IMR-90 (cell line): ENCODE data around the gene TMEM269. TPM values are rescaled to one million over a fixed set of nuclear protein-coding genes. Genes with fewer than 3 reads are reported as not detected.

Source experiments
- ATAC-seq: fragments of 200-7000 bp; cut with Tn5 transposase; 2 replicates; pipeline ENCODE4 v1.9.1; 2020; ENCODE audit warnings: low read depth, mild to moderate bottlenecking, moderate library complexity
- BruUV-seq: library from RNA; stranded (reverse); fragments of 400-500 nt; replicated peaks from 2 replicates; lab custom pipeline; 2021; lab: Mats Ljungman, UMichigan
- CTCF ChIA-PET: fragments of 300-600 bp; formaldehyde crosslinking; extraction: SDS; loops from one replicate; lab custom pipeline; 2021; ENCODE audit warnings: antibody characterized with exemption; lab: Yijun Ruan, JAX
- POLR2A ChIA-PET: fragments of 300-600 bp; sonication (Branson Sonifier 250); formaldehyde crosslinking; loops from one replicate; lab custom pipeline; 2022; ENCODE audit warnings: antibody characterized with exemption; ENCODE audit not compliant: unreplicated experiment; lab: Charles Lee
- DNase-seq: peaks from one replicate; pipeline ENCODE4 v3.0.0; 2013
- H2AFZ ChIP-seq: replicated peaks from 2 replicates; pipeline ENCODE3; 2013; ENCODE audit warnings: low read length, mild to moderate bottlenecking; ENCODE audit not compliant: poor library complexity
- H2AK5ac ChIP-seq: 2 replicates; pipeline ENCODE4 v1.6.1; 2013; ENCODE audit warnings: low read depth, low read length, inconsistent platforms
- H2AK9ac ChIP-seq: replicated peaks from 2 replicates; pipeline ENCODE3; 2013; ENCODE audit warnings: mild to moderate bottlenecking, low read depth, low read length, moderate library complexity; ENCODE audit not compliant: poor library complexity
- H2BK120ac ChIP-seq: 2 replicates; pipeline ENCODE4 v1.6.1; 2013; ENCODE audit warnings: low read depth, low read length, inconsistent platforms
- H2BK15ac ChIP-seq: 3 replicates; pipeline ENCODE4 v1.6.1; 2013; ENCODE audit warnings: low read depth, low read length, inconsistent platforms
- H2BK20ac ChIP-seq: 2 replicates; pipeline ENCODE4 v1.6.1; 2013; ENCODE audit warnings: low read depth, mild to moderate bottlenecking, inconsistent platforms, low read length, moderate library complexity
- H2BK5ac ChIP-seq: 2 replicates; pipeline ENCODE4 v1.6.1; 2013; ENCODE audit warnings: mild to moderate bottlenecking, low read depth, low read length, inconsistent platforms; ENCODE audit not compliant: poor library complexity, severe bottlenecking
- H3K14ac ChIP-seq: replicated peaks from 2 replicates; pipeline ENCODE4 v1.6.1; 2013; ENCODE audit warnings: low read depth, low read length, inconsistent platforms
- H3K18ac ChIP-seq: 2 replicates; pipeline ENCODE4 v1.6.1; 2013; ENCODE audit warnings: low read depth, low read length, control low read depth
- H3K23ac ChIP-seq: 2 replicates; pipeline ENCODE4 v1.6.1; 2013; ENCODE audit warnings: low read depth, low read length, inconsistent platforms
- H3K27ac ChIP-seq: 2 replicates; pipeline ENCODE4 v1.5.1; 2013; ENCODE audit warnings: mild to moderate bottlenecking, control low read depth, low read length; ENCODE audit not compliant: insufficient read depth
- H3K27me3 ChIP-seq: 2 replicates; pipeline ENCODE4 v1.6.1; 2013; ENCODE audit warnings: low read length; ENCODE audit not compliant: control insufficient read depth, insufficient read depth
- H3K36me3 ChIP-seq: 2 replicates; pipeline ENCODE4 v1.6.1; 2013; ENCODE audit warnings: low read length, mixed read lengths; ENCODE audit not compliant: control insufficient read depth, insufficient read depth
- H3K4ac ChIP-seq: 2 replicates; pipeline ENCODE4 v1.6.1; 2013; ENCODE audit warnings: low read depth, low read length, inconsistent platforms
- H3K4me1 ChIP-seq: 2 replicates; pipeline ENCODE4 v1.6.1; 2013; ENCODE audit warnings: low read length, mixed read lengths; ENCODE audit not compliant: control insufficient read depth, insufficient read depth
- H3K4me2 ChIP-seq: 2 replicates; pipeline ENCODE4 v1.6.1; 2013; ENCODE audit warnings: low read depth, mild to moderate bottlenecking, control low read depth, low read length, moderate library complexity
- H3K4me3 ChIP-seq: 2 replicates; pipeline ENCODE4 v1.5.1; 2013; ENCODE audit warnings: low read depth, mild to moderate bottlenecking, control low read depth, low read length, moderate library complexity; ENCODE audit not compliant: insufficient read depth
- H3K56ac ChIP-seq: 2 replicates; pipeline ENCODE4 v1.6.1; 2013; ENCODE audit warnings: low read length, inconsistent platforms; ENCODE audit not compliant: insufficient read depth; ENCODE audit errors: extremely low read depth
- H3K79me1 ChIP-seq, 2 experiments: 2 replicates each; pipeline ENCODE4 v1.6.1; 2013; ENCODE audit warnings: low read length in 2 of 2, inconsistent platforms in 1 of 2, low read depth in 1 of 2
- H3K9ac ChIP-seq: 2 replicates; pipeline ENCODE4 v1.6.1; 2013; ENCODE audit warnings: low read depth, low read length, control low read depth
- H3K9me1 ChIP-seq: 2 replicates; pipeline ENCODE4 v1.6.1; 2013; ENCODE audit warnings: low read length, inconsistent platforms; ENCODE audit not compliant: insufficient read depth
- H3K9me3 ChIP-seq: 2 replicates; pipeline ENCODE4 v1.6.1; 2013; ENCODE audit warnings: low read length; ENCODE audit not compliant: control insufficient read depth, insufficient read depth
- H4K20me1 ChIP-seq: 2 replicates; pipeline ENCODE4 v1.6.1; 2013; ENCODE audit warnings: low read length, inconsistent platforms; ENCODE audit not compliant: insufficient read depth
- H4K5ac ChIP-seq: 2 replicates; pipeline ENCODE4 v1.6.1; 2013; ENCODE audit warnings: mild to moderate bottlenecking, low read depth, low read length, control low read depth
- H4K8ac ChIP-seq, 2 experiments: 2 replicates each; pipeline ENCODE4 v1.6.1; 2013; ENCODE audit warnings: low read depth in 2 of 2, low read length in 2 of 2, control low read depth in 1 of 2, inconsistent platforms in 1 of 2
- H4K91ac ChIP-seq: 2 replicates; pipeline ENCODE4 v1.6.1; 2013; ENCODE audit warnings: low read depth, low read length, inconsistent platforms; ENCODE audit not compliant: insufficient read depth
- BHLHE40 ChIP-seq: fragments of 150-350 bp; IDR thresholded peaks from 2 replicates; pipeline ENCODE4 v1.6.1; 2016; ENCODE audit warnings: mild to moderate bottlenecking, low read depth, low read length
- MXI1 ChIP-seq: IDR thresholded peaks from 2 replicates; pipeline ENCODE4 v1.6.1; 2012; ENCODE audit warnings: low read depth, mild to moderate bottlenecking, low read length, moderate library complexity, borderline replicate concordance
- POLR2A ChIP-seq: IDR thresholded peaks from 2 replicates; pipeline ENCODE4 v1.6.1; 2012; ENCODE audit warnings: mild to moderate bottlenecking, low read depth, low read length
- RFX5 ChIP-seq: IDR thresholded peaks from 2 replicates; pipeline ENCODE4 v1.8.0; 2012; ENCODE audit warnings: low read depth, mild to moderate bottlenecking, low read length, moderate library complexity
- SMC3 ChIP-seq: fragments of 150-350 bp; IDR thresholded peaks from 2 replicates; pipeline ENCODE4 v1.6.1; 2016; ENCODE audit warnings: low read depth, mild to moderate bottlenecking, antibody characterized with exemption, low read length, moderate library complexity
- WGBS, 2 experiments: methylation state at CpG; one replicate each; pipeline versions ENCODE4 v1.1.5 to v1.1.7; 2013; ENCODE audit warnings: missing lambda C conversion rate in 2 of 2; ENCODE audit not compliant: insufficient read length in 1 of 2; ENCODE audit errors: extremely low coverage in 2 of 2; 5-methylcytosine and 5-hydroxymethylcytosine counted together
- dilution Hi-C: fragments of 300-500 bp; cut with HindIII; formaldehyde crosslinking; loops from one replicate; pipeline ENCODE4 v1.14.3; 2018; ENCODE audit warnings: low sequenced_read_pairs; ENCODE audit not compliant: unreplicated experiment
- in situ Hi-C: fragments of 300-500 bp; cut with MboI; formaldehyde crosslinking; loops from 3 replicates; pipeline ENCODE4 v1.14.3; 2019; ENCODE audit warnings: low sequenced_read_pairs, inconsistent platforms, mixed read lengths
- intact Hi-C: fragments of 100-400 bp; cut with micrococcal nuclease; formaldehyde crosslinking; loops from 2 replicates; pipeline ENCODE4 v1.10.0; 2022
- polyA plus RNA-seq, 3 experiments: library from polyadenylated mRNA; depleted of rRNA; stranded (reverse); fragments of >200 nt; gene quantifications; 2 replicates each; pipeline ENCODE4 v1.2.3, GENCODE V29; 2012; ENCODE audit warnings: low replicate concordance in 1 of 3
- total RNA-seq: library from RNA; depleted of rRNA; stranded (reverse); fragments of >200 nt; gene quantifications from 2 replicates; pipeline ENCODE4 v1.2.3, GENCODE V29; 2012

The TMEM269 gene
- total and polyA plus RNA-seq, 2 of the 4 experiments (the other 2 are of a cell fraction), result not detected

DNA sequence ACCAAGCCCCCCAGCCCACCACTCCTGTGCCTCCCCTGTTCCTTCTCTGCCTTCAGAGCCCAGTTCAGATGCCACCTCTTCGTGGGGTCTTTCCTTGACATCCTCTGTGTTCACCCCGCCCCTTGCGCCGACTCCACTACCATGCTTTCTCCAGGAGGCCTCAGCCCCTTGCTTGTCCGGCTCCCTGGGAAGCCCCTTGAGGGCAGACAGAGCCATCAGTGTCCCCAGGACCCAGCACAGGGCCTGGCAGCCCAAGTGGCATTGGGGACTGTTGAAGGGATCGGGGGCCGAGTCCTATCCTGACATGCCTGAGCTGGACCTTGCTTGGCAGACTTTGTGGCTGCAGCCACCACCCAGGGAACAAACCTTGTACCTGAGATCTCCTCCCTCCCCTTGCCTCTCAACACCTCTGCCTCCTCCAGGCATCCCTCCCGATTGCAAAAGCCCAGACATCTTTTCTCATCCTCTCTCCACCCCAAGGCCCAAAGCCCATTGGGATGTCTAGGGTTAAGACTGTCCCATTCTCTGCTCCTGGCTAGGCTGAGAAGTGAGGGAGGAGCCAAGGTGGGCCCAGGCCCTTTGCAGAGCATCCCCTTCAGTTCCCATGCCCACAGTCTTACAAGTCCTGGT is 48.1 kb upstream of the TMEM269 start:
- Histone ChIP-seq H3K9me1 (no peaks in the 10 kb centered on the region), H4K5ac (no peak overlapping the region), H3K9ac (no peak overlapping the region), H2BK5ac (no peak overlapping the region), H4K20me1 (no peaks in the 10 kb centered on the region), H2AK9ac (peak overlapping the region; percentile 46), H2BK120ac (no peak overlapping the region), H3K14ac (no peak overlapping the region), H3K9me3 (no peaks in the 10 kb centered on the region), H3K36me3 (no peaks in the 10 kb centered on the region), H4K91ac (no peak overlapping the region), H3K23ac (no peak overlapping the region), H3K27me3 (no peaks in the 10 kb centered on the region; the same call in 1 of the 2 replicates), H3K18ac (no peak overlapping the region), H3K4ac (no peak overlapping the region), H3K4me3 (no peak overlapping the region), H2AK5ac (no peak overlapping the region), H2BK20ac (no peak overlapping the region), H2AFZ (peak overlapping the region; percentile 84), H3K56ac (no peak overlapping the region), H3K27ac (no peak overlapping the region), H4K8ac (no peak overlapping the region), H3K4me2 (no peak overlapping the region), H2BK15ac (no peak overlapping the region), H3K4me1 (no peaks in the 10 kb centered on the region), H3K79me1 (no peaks in the 10 kb centered on the region)
- ChIA-PET POLR2A (no interaction called here), CTCF (no interaction called here)
- in situ Hi-C loops (no loop called here), intact Hi-C loops (no loop called here), dilution Hi-C loops (no loop called here)
- ATAC-seq (no peak), DNase-seq (no peak)
- WGBS, 2 experiments, result 100% methylated on average over 2 of the region's 8 CpGs; no CpG with 5 or more reads in 1 of the 2 experiments
- TF ChIP-seq RFX5, result no peak
- TF ChIP-seq BHLHE40, result no peak
- no peak for TF ChIP-seq MXI1
- TF ChIP-seq SMC3, result no peak
- no peak for TF ChIP-seq POLR2A
- no TSS peak for BruUV-seq
